B cell (primary cell): ENCODE data around the gene SRPK1.

Source experiments
- CTCF ChIP-seq: fragments of 200-600 bp; IDR thresholded peaks from one replicate; pipeline ENCODE4 v1.8.0; 2022; ENCODE audit warnings: antibody characterized with exemption, mild to moderate bottlenecking
- EZH2 ChIP-seq: IDR thresholded peaks from 2 replicates; pipeline ENCODE4 v1.6.1; 2012; ENCODE audit warnings: borderline replicate concordance, low read depth, mild to moderate bottlenecking, moderate library complexity, low read length; ENCODE audit not compliant: insufficient read depth, poor library complexity, severe bottlenecking

GRCh38 chr6:35895560-35895959 is 25.3 kb downstream of the SRPK1 start:
- no peak for TF ChIP-seq CTCF
- no peak for TF ChIP-seq EZH2
